HL-60 (cell line): ENCODE measurements around the gene WRNIP1.

Experiments
- GABPA ChIP-seq: IDR thresholded peaks from 2 replicates; pipeline ENCODE4 v1.6.1; 2012; ENCODE audit warnings: low read depth
- POLR2AphosphoS5 ChIP-seq: IDR thresholded peaks from 2 replicates; pipeline ENCODE4 v1.6.1; 2012; ENCODE audit warnings: low read depth
- SPI1 ChIP-seq: IDR thresholded peaks from 2 replicates; pipeline ENCODE4 v1.6.1; 2012; ENCODE audit warnings: low read depth, mild to moderate bottlenecking, borderline replicate concordance
- TF ChIP-seq, protein P1 (sequence below): IDR thresholded peaks from one replicate; pipeline ENCODE4 v1.5.1; 2011; ENCODE audit warnings: low read length, control low read depth, inconsistent platforms; ENCODE audit not compliant: insufficient read depth
- TF ChIP-seq, protein P2 (sequence below): IDR thresholded peaks from 2 replicates; pipeline ENCODE4 v1.6.1; 2012; ENCODE audit warnings: low read depth; ENCODE audit not compliant: insufficient replicate concordance

DNA sequence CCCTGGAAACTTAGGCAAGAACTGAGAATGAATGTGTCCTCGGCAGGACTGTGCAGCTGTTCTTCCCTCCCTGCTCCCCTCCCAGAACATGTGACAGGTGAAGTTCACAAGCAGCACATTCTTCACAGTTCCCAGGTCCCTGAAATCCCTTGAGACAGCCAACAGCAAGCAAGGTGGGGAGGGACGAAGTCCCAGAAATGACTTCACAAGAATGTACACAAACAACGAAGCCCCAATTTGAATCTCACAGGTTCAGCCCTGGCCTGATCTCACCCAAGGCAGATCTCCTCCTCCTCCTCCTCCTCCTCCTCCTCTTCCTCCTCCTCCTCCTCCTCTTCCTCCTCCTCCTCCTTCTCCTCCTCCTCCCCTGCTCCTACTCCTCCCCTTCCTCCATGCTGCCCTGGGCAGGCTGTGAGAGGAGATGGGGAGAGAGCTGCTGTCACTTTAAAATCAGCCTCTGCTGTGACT is 32.4 kb downstream of the WRNIP1 start:
- TF ChIP-seq, protein P1, sequence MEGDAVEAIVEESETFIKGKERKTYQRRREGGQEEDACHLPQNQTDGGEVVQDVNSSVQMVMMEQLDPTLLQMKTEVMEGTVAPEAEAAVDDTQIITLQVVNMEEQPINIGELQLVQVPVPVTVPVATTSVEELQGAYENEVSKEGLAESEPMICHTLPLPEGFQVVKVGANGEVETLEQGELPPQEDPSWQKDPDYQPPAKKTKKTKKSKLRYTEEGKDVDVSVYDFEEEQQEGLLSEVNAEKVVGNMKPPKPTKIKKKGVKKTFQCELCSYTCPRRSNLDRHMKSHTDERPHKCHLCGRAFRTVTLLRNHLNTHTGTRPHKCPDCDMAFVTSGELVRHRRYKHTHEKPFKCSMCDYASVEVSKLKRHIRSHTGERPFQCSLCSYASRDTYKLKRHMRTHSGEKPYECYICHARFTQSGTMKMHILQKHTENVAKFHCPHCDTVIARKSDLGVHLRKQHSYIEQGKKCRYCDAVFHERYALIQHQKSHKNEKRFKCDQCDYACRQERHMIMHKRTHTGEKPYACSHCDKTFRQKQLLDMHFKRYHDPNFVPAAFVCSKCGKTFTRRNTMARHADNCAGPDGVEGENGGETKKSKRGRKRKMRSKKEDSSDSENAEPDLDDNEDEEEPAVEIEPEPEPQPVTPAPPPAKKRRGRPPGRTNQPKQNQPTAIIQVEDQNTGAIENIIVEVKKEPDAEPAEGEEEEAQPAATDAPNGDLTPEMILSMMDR = no peak
- TF ChIP-seq, protein P2, sequence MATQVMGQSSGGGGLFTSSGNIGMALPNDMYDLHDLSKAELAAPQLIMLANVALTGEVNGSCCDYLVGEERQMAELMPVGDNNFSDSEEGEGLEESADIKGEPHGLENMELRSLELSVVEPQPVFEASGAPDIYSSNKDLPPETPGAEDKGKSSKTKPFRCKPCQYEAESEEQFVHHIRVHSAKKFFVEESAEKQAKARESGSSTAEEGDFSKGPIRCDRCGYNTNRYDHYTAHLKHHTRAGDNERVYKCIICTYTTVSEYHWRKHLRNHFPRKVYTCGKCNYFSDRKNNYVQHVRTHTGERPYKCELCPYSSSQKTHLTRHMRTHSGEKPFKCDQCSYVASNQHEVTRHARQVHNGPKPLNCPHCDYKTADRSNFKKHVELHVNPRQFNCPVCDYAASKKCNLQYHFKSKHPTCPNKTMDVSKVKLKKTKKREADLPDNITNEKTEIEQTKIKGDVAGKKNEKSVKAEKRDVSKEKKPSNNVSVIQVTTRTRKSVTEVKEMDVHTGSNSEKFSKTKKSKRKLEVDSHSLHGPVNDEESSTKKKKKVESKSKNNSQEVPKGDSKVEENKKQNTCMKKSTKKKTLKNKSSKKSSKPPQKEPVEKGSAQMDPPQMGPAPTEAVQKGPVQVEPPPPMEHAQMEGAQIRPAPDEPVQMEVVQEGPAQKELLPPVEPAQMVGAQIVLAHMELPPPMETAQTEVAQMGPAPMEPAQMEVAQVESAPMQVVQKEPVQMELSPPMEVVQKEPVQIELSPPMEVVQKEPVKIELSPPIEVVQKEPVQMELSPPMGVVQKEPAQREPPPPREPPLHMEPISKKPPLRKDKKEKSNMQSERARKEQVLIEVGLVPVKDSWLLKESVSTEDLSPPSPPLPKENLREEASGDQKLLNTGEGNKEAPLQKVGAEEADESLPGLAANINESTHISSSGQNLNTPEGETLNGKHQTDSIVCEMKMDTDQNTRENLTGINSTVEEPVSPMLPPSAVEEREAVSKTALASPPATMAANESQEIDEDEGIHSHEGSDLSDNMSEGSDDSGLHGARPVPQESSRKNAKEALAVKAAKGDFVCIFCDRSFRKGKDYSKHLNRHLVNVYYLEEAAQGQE = no peak
- no peak for TF ChIP-seq POLR2AphosphoS5
- TF ChIP-seq SPI1 = no peak
- TF ChIP-seq GABPA = no peak
